Cardiac muscle cell (in vitro differentiated cells and primary cell): ENCODE data around the gene CTBP2. TPM values are rescaled to one million over a fixed set of nuclear protein-coding genes. Genes with fewer than 3 reads are reported as not detected.

Source experiments
- DNase-seq, 2 donors: peaks; one replicate each; pipeline versions ENCODE4 v3.0.0 to v3.0.0-alpha.2; 2010 to 2017; ENCODE audit warnings: low read depth in 1 of 2, low spot score in 1 of 2
- H3K27ac ChIP-seq: fragments of 200-600 bp; sonication (generic); 2 replicates; pipeline ENCODE4 v1.5.1; 2016
- H3K27me3 ChIP-seq: fragments of 200-600 bp; sonication (generic); 2 replicates; pipeline ENCODE4 v1.6.0; 2016; ENCODE audit warnings: control low read depth
- H3K36me3 ChIP-seq: fragments of 200-600 bp; sonication (generic); 2 replicates; pipeline ENCODE4 v1.5.1; 2016; ENCODE audit warnings: control low read depth
- H3K4me1 ChIP-seq: fragments of 200-600 bp; sonication (generic); 2 replicates; pipeline ENCODE4 v1.8.1; 2017; ENCODE audit warnings: low read depth, mild to moderate bottlenecking, mixed run types
- H3K4me3 ChIP-seq: fragments of 200-600 bp; sonication (generic); 2 replicates; pipeline ENCODE4 v1.5.1; 2016; ENCODE audit warnings: mild to moderate bottlenecking
- H3K9me3 ChIP-seq: fragments of 200-600 bp; sonication (generic); 2 replicates; pipeline ENCODE4 v1.5.1; 2017; ENCODE audit warnings: low read depth, mild to moderate bottlenecking, control low read depth
- CTCF ChIP-seq: IDR thresholded peaks from 2 replicates; pipeline ENCODE4 v1.5.1; 2012; ENCODE audit warnings: low read depth, mild to moderate bottlenecking, low read length
- polyA plus RNA-seq: library from polyadenylated mRNA; unstranded; fragments of >200 nt; fragmentation: Nextera tagmentation; extraction: Ambion mirVana; gene quantifications from 2 replicates; pipeline ENCODE4 v1.2.1, GENCODE V29; 2016
- total RNA-seq: library from RNA; depleted of rRNA; stranded (reverse); fragments of >200 nt; gene quantifications from 2 replicates; pipeline ENCODE4 v1.2.3, GENCODE V29; 2016

Gene CTBP2
- total and polyA plus RNA-seq, 2 experiments from 2014 or later, result 67.4 to 74.5 TPM

- no peak for DNase-seq
- H3K27ac ChIP-seq, result no peak overlapping the region
- H3K4me3 ChIP-seq, result no peak overlapping the region
- no peak for TF ChIP-seq CTCF
- peaks cover 2% of the 10 kb centered on the region for H3K36me3 ChIP-seq
- no peaks in the 10 kb centered on the region for H3K9me3 ChIP-seq
- no peaks in the 10 kb centered on the region for H3K27me3 ChIP-seq
- H3K4me1 ChIP-seq, result no peaks in the 10 kb centered on the region
Measured at GRCh38 chr10:125008689-125009638, 151.4 kb downstream of the CTBP2 start.

GRCh38 chr10:125007436-125007835 is 152.9 kb downstream of the CTBP2 start:
- Histone ChIP-seq H3K36me3 (peaks cover 6% of the 10 kb centered on the region), H3K4me1 (no peaks in the 10 kb centered on the region), H3K9me3 (no peaks in the 10 kb centered on the region), H3K4me3 (no peak overlapping the region), H3K27ac (peak overlapping the region; percentile 48), H3K27me3 (no peaks in the 10 kb centered on the region)
- no peak for TF ChIP-seq CTCF
- DNase-seq, result no peak

- H3K27ac ChIP-seq, result peak overlapping the region; percentile 48
- no peaks in the 10 kb centered on the region for H3K27me3 ChIP-seq
- H3K36me3 ChIP-seq, result peaks cover 6% of the 10 kb centered on the region
- H3K9me3 ChIP-seq, result no peaks in the 10 kb centered on the region
- no peak overlapping the region for H3K4me3 ChIP-seq
- DNase-seq, result peak in 1 of 2 donors; percentile 31
- no peak for TF ChIP-seq CTCF
- H3K4me1 ChIP-seq, result no peaks in the 10 kb centered on the region
Measured at GRCh38 chr10:125006921-125007426, 153.4 kb downstream of the CTBP2 start.

GRCh38 chr10:125006188-125006680 is 154.1 kb downstream of the CTBP2 start:
- H3K4me1 ChIP-seq, result no peaks in the 10 kb centered on the region
- H3K4me3 ChIP-seq, result no peak overlapping the region
- TF ChIP-seq CTCF, result no peak
- DNase-seq, result peak in 1 of 2 donors; percentile 49
- H3K27me3 ChIP-seq, result no peaks in the 10 kb centered on the region
- no peaks in the 10 kb centered on the region for H3K9me3 ChIP-seq
- no peak overlapping the region for H3K27ac ChIP-seq
- peaks cover 8% of the 10 kb centered on the region for H3K36me3 ChIP-seq

GRCh38 chr10:125005312-125006187 is 154.8 kb downstream of the CTBP2 start:
- Histone ChIP-seq H3K4me1 (no peaks in the 10 kb centered on the region), H3K9me3 (no peaks in the 10 kb centered on the region), H3K27ac (no peak overlapping the region), H3K4me3 (no peak overlapping the region), H3K36me3 (peaks cover 8% of the 10 kb centered on the region), H3K27me3 (no peaks in the 10 kb centered on the region)
- no peak for TF ChIP-seq CTCF
- DNase-seq, result no peak
